COLO668 (cell line): ENCODE results near the gene RBPJ.
"Not testable (repeated sequence)": the region's sequence is repeated elsewhere in the genome, so short reads cannot be mapped to it uniquely, and the experiment has no call there.

ENCODE experiments used
- DNase-seq: peaks from one replicate; lab custom pipeline; 2025; ENCODE audit not compliant: unreplicated experiment; lab: John Stamatoyannopoulos, UW

The RBPJ gene

GRCh38 chr4:26334366-26334765 lies 13.6 kb downstream of the RBPJ start:
- DNase-seq, result no peak

GRCh38 chr4:26337612-26338011 lies 16.8 kb downstream of the RBPJ start:
- no peak for DNase-seq

GRCh38 chr4:26342328-26343037 lies 21.7 kb downstream of the RBPJ start:
- no peak for DNase-seq

- no peak for DNase-seq
Measured at GRCh38 chr4:26343038-26343398, 22.2 kb downstream of the RBPJ start.

- DNase-seq, result no peak
Measured at GRCh38 chr4:26344901-26345564, 24.2 kb downstream of the RBPJ start.

GRCh38 chr4:26345565-26345938 lies 24.7 kb downstream of the RBPJ start:
- no peak for DNase-seq

GRCh38 chr4:26346203-26346620 lies 25.4 kb downstream of the RBPJ start:
- DNase-seq, result no peak

- DNase-seq, result no peak
Measured at GRCh38 chr4:26349496-26349895, 28.7 kb downstream of the RBPJ start.

GRCh38 chr4:26351685-26352084 lies 30.9 kb downstream of the RBPJ start:
- DNase-seq, result no peak

GRCh38 chr4:26354491-26354890 lies 33.7 kb downstream of the RBPJ start:
- no peak for DNase-seq

- no peak for DNase-seq
Measured at GRCh38 chr4:26355392-26356052, 34.7 kb downstream of the RBPJ start.

GRCh38 chr4:26356081-26356501 lies 35.3 kb downstream of the RBPJ start:
- no peak for DNase-seq

GRCh38 chr4:26359521-26359920 lies 38.7 kb downstream of the RBPJ start:
- not testable (repeated sequence) for DNase-seq

GRCh38 chr4:26360273-26360672 lies 39.5 kb downstream of the RBPJ start:
- no peak for DNase-seq

- no peak for DNase-seq
Measured at GRCh38 chr4:26360864-26361263, 40.0 kb downstream of the RBPJ start.

GRCh38 chr4:26361297-26361696 lies 40.5 kb downstream of the RBPJ start:
- no peak for DNase-seq

- DNase-seq, result no peak
Measured at GRCh38 chr4:26362745-26363439, 42.1 kb downstream of the RBPJ start.

GRCh38 chr4:26365537-26366150 lies 44.8 kb downstream of the RBPJ start:
- no peak for DNase-seq

GRCh38 chr4:26367811-26368210 lies 47.0 kb downstream of the RBPJ start:
- DNase-seq, result no peak

- DNase-seq, result no peak
Measured at GRCh38 chr4:26368685-26369084, 47.9 kb downstream of the RBPJ start.

GRCh38 chr4:26369132-26369531 lies 48.3 kb downstream of the RBPJ start:
- DNase-seq, result no peak
